ENCODE results near the gene GAGE10. TPM values are rescaled to one million over a fixed set of nuclear protein-coding genes. Genes with fewer than 3 reads are reported as not detected.

The GAGE10 gene
- total and polyA plus RNA-seq, 2 experiments from 2014 or later = not detected

DNA sequence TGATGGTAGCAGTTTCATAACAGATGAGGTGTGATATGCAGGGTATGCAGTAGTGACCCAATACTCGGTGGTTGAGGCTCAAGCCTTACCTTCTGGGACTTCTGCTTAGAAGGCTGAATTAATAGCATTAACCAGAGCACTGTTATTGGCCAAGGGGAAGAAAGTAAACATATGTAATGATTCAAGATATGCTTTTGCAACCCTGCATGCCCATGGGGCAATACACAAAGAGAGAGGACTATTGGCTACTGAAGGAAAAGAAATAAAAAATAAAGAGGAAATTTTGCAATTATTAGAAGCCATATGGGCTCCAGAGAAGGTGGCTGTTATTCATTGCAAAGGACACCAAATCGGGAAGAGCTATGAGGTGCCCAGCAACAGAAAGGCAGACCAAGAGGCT lies 8.7 kb downstream of the GAGE10 start:
- H2AFZ ChIP-seq = no peak overlapping the region
- peaks cover 47% of the 10 kb centered on the region for H3K4me1 Mint-ChIP-seq
- peaks cover 13% of the 10 kb centered on the region; the same call in 1 of the 3 replicates for H3K9me3 Mint-ChIP-seq
- H3K4me2 ChIP-seq = no peak overlapping the region
- H3K4me3 ChIP-seq = no peak overlapping the region
- no peaks in the 10 kb centered on the region for H3K27me3 ChIP-seq (ENCODE audit: insufficient read depth)
- H3K27ac Mint-ChIP-seq = no peak overlapping the region
- H3F3A ChIP-seq (replicated peaks; ENCODE audit: low read depth) = 0 out of 2 replicates have a peak, but pooled peaks cover 3% of the 10 kb centered on the region
- no peak overlapping the region for H3K4me3 Mint-ChIP-seq
- ATAC-seq (no peak), DNase-seq (ENCODE audit: low spot score) (no peak)
- 0 out of 3 replicates have a peak, but pooled peaks cover 10% of the 10 kb centered on the region for H3K36me3 Mint-ChIP-seq (ENCODE audit: low read depth)
- H3K27me3 Mint-ChIP-seq (ENCODE audit: insufficient read depth, low read depth, poor library complexity) = peaks cover 5% of the 10 kb centered on the region
- no peaks in the 10 kb centered on the region for H3K9me2 ChIP-seq (ENCODE audit: insufficient read depth)
- TF ChIP-seq CREB1 (CRISPR knock-in tag; IDR thresholded peaks at IDR 0.05; ENCODE audit: low read depth) = no peak
- TF ChIP-seq, protein P1, sequence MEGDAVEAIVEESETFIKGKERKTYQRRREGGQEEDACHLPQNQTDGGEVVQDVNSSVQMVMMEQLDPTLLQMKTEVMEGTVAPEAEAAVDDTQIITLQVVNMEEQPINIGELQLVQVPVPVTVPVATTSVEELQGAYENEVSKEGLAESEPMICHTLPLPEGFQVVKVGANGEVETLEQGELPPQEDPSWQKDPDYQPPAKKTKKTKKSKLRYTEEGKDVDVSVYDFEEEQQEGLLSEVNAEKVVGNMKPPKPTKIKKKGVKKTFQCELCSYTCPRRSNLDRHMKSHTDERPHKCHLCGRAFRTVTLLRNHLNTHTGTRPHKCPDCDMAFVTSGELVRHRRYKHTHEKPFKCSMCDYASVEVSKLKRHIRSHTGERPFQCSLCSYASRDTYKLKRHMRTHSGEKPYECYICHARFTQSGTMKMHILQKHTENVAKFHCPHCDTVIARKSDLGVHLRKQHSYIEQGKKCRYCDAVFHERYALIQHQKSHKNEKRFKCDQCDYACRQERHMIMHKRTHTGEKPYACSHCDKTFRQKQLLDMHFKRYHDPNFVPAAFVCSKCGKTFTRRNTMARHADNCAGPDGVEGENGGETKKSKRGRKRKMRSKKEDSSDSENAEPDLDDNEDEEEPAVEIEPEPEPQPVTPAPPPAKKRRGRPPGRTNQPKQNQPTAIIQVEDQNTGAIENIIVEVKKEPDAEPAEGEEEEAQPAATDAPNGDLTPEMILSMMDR (conservative IDR thresholded peaks at IDR 0.05; ENCODE audit: low read depth in 2 of 2) = no peak
- TF ChIP-seq EZH2 (IDR thresholded peaks at IDR 0.05; ENCODE audit: low read depth, unreplicated experiment) = no peak
- TF ChIP-seq, protein P2, sequence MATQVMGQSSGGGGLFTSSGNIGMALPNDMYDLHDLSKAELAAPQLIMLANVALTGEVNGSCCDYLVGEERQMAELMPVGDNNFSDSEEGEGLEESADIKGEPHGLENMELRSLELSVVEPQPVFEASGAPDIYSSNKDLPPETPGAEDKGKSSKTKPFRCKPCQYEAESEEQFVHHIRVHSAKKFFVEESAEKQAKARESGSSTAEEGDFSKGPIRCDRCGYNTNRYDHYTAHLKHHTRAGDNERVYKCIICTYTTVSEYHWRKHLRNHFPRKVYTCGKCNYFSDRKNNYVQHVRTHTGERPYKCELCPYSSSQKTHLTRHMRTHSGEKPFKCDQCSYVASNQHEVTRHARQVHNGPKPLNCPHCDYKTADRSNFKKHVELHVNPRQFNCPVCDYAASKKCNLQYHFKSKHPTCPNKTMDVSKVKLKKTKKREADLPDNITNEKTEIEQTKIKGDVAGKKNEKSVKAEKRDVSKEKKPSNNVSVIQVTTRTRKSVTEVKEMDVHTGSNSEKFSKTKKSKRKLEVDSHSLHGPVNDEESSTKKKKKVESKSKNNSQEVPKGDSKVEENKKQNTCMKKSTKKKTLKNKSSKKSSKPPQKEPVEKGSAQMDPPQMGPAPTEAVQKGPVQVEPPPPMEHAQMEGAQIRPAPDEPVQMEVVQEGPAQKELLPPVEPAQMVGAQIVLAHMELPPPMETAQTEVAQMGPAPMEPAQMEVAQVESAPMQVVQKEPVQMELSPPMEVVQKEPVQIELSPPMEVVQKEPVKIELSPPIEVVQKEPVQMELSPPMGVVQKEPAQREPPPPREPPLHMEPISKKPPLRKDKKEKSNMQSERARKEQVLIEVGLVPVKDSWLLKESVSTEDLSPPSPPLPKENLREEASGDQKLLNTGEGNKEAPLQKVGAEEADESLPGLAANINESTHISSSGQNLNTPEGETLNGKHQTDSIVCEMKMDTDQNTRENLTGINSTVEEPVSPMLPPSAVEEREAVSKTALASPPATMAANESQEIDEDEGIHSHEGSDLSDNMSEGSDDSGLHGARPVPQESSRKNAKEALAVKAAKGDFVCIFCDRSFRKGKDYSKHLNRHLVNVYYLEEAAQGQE (IDR thresholded peaks at IDR 0.05; ENCODE audit: unreplicated experiment) = no peak
- TF ChIP-seq, protein P3, sequence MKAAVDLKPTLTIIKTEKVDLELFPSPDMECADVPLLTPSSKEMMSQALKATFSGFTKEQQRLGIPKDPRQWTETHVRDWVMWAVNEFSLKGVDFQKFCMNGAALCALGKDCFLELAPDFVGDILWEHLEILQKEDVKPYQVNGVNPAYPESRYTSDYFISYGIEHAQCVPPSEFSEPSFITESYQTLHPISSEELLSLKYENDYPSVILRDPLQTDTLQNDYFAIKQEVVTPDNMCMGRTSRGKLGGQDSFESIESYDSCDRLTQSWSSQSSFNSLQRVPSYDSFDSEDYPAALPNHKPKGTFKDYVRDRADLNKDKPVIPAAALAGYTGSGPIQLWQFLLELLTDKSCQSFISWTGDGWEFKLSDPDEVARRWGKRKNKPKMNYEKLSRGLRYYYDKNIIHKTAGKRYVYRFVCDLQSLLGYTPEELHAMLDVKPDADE (IDR thresholded peaks at IDR 0.05) = no peak
- no peak for TF ChIP-seq EZH2phosphoT487 (IDR thresholded peaks at IDR 0.05; ENCODE audit: unreplicated experiment)
- TF ChIP-seq, protein P4, sequence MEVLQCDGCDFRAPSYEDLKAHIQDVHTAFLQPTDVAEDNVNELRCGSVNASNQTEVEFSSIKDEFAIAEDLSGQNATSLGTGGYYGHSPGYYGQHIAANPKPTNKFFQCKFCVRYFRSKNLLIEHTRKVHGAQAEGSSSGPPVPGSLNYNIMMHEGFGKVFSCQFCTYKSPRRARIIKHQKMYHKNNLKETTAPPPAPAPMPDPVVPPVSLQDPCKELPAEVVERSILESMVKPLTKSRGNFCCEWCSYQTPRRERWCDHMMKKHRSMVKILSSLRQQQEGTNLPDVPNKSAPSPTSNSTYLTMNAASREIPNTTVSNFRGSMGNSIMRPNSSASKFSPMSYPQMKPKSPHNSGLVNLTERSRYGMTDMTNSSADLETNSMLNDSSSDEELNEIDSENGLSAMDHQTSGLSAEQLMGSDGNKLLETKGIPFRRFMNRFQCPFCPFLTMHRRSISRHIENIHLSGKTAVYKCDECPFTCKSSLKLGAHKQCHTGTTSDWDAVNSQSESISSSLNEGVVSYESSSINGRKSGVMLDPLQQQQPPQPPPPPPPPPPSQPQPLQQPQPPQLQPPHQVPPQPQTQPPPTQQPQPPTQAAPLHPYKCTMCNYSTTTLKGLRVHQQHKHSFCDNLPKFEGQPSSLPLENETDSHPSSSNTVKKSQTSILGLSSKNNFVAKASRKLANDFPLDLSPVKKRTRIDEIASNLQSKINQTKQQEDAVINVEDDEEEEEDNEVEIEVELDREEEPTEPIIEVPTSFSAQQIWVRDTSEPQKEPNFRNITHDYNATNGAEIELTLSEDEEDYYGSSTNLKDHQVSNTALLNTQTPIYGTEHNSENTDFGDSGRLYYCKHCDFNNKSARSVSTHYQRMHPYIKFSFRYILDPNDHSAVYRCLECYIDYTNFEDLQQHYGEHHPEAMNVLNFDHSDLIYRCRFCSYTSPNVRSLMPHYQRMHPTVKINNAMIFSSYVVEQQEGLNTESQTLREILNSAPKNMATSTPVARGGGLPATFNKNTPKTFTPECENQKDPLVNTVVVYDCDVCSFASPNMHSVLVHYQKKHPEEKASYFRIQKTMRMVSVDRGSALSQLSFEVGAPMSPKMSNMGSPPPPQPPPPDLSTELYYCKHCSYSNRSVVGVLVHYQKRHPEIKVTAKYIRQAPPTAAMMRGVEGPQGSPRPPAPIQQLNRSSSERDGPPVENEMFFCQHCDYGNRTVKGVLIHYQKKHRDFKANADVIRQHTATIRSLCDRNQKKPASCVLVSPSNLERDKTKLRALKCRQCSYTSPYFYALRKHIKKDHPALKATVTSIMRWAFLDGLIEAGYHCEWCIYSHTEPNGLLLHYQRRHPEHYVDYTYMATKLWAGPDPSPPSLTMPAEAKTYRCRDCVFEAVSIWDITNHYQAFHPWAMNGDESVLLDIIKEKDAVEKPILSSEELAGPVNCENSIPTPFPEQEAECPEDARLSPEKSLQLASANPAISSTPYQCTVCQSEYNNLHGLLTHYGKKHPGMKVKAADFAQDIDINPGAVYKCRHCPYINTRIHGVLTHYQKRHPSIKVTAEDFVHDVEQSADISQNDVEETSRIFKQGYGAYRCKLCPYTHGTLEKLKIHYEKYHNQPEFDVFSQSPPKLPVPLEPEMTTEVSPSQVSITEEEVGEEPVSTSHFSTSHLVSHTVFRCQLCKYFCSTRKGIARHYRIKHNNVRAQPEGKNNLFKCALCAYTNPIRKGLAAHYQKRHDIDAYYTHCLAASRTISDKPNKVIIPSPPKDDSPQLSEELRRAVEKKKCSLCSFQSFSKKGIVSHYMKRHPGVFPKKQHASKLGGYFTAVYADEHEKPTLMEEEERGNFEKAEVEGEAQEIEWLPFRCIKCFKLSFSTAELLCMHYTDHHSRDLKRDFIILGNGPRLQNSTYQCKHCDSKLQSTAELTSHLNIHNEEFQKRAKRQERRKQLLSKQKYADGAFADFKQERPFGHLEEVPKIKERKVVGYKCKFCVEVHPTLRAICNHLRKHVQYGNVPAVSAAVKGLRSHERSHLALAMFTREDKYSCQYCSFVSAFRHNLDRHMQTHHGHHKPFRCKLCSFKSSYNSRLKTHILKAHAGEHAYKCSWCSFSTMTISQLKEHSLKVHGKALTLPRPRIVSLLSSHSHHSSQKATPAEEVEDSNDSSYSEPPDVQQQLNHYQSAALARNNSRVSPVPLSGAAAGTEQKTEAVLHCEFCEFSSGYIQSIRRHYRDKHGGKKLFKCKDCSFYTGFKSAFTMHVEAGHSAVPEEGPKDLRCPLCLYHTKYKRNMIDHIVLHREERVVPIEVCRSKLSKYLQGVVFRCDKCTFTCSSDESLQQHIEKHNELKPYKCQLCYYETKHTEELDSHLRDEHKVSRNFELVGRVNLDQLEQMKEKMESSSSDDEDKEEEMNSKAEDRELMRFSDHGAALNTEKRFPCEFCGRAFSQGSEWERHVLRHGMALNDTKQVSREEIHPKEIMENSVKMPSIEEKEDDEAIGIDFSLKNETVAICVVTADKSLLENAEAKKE (CRISPR knock-in tag; IDR thresholded peaks at IDR 0.05) = no peak
- no peak for TF ChIP-seq STAT1 (IDR thresholded peaks at IDR 0.05; ENCODE audit: unreplicated experiment)
- TF ChIP-seq NANOG (IDR thresholded peaks at IDR 0.05; ENCODE audit: borderline replicate concordance) = no peak
- no peaks in the 10 kb centered on the region for H3K79me2 ChIP-seq (replicated peaks; ENCODE audit: insufficient read depth)
- H3K27ac ChIP-seq (ENCODE audit: low read depth) = no peak overlapping the region
- H3K4me1 ChIP-seq (ENCODE audit: insufficient read depth) = peaks cover 12% of the 10 kb centered on the region
- no peaks in the 10 kb centered on the region for H3K36me3 ChIP-seq (ENCODE audit: insufficient read depth)
- no peaks in the 10 kb centered on the region for H4K20me1 ChIP-seq (replicated peaks; ENCODE audit: insufficient read depth)

Measured in GM23338 (cell line).